HEK293 (cell line): ENCODE data around the gene SCRN3.

ENCODE experiments used
- CTCF ChIA-PET: fragments of 350-600 bp; formaldehyde crosslinking; extraction: SDS; loops from one replicate; lab custom pipeline; 2021; ENCODE audit warnings: antibody characterized with exemption; lab: Yijun Ruan, JAX
- POLR2A ChIA-PET: fragments of 300-600 bp; formaldehyde crosslinking; extraction: SDS; loops from one replicate; lab custom pipeline; 2020; ENCODE audit warnings: antibody characterized with exemption, inconsistent platforms; lab: Yijun Ruan, JAX
- H3K27ac ChIP-seq: fragments of 200-500 bp; sonication (Bioruptor generic); 2 replicates; pipeline ENCODE4 v1.5.1; 2014; ENCODE audit warnings: low read depth, low read length, control low read depth, inconsistent platforms; ENCODE audit errors: extremely low read depth
- H3K36me3 ChIP-seq, 2 experiments: fragments of 200-500 bp in 1 of 2; sonication (Bioruptor generic) in 1 of 2; 1 replicate in 1 of 2; 2 replicates in 1 of 2; pipeline ENCODE4 v1.5.1; 2014 to 2017; ENCODE audit warnings: inconsistent platforms in 2 of 2, low read length in 2 of 2; ENCODE audit not compliant: control insufficient read depth in 2 of 2, insufficient read depth in 1 of 2
- H3K4me1 ChIP-seq: fragments of 200-500 bp; sonication (Bioruptor generic); 2 replicates; pipeline ENCODE4 v1.5.1; 2014; ENCODE audit warnings: mild to moderate bottlenecking, low read length, inconsistent platforms; ENCODE audit not compliant: control insufficient read depth, insufficient read depth
- H3K4me3 ChIP-seq: 2 replicates; pipeline ENCODE4 v1.5.1; 2011; ENCODE audit warnings: low read depth, mild to moderate bottlenecking, control low read depth, low read length, moderate library complexity
- H3K9me3 ChIP-seq: fragments of 200-500 bp; sonication (Bioruptor generic); 2 replicates; pipeline ENCODE4 v1.5.1; 2014; ENCODE audit warnings: low read depth, low read length, inconsistent platforms; ENCODE audit not compliant: control insufficient read depth, insufficient read depth
- HOXA7 ChIP-seq: sonication (generic); formaldehyde crosslinking; IDR thresholded peaks from 2 replicates; pipeline ENCODE4 v1.8.1; 2022; ENCODE audit warnings: missing genetic modification reagents, borderline replicate concordance
- SALL2 ChIP-seq: fragments of 450-650 bp; formaldehyde crosslinking; IDR thresholded peaks from 2 replicates; pipeline ENCODE4 v1.5.0; 2017; ENCODE audit warnings: missing biosample characterization, mild to moderate bottlenecking, missing genetic modification characterization, borderline replicate concordance
- SP3 ChIP-seq: fragments of 450-650 bp; formaldehyde crosslinking; IDR thresholded peaks from 2 replicates; pipeline ENCODE4 v1.5.1; 2016; ENCODE audit warnings: missing biosample characterization, missing genetic modification characterization
- TRIM28 ChIP-seq: IDR thresholded peaks from 2 replicates; pipeline ENCODE4 v1.6.1; 2011; ENCODE audit warnings: low read length, control low read depth, borderline replicate concordance
- ZFP3 ChIP-seq: fragments of 450-650 bp; formaldehyde crosslinking; IDR thresholded peaks from 2 replicates; pipeline ENCODE4 v1.5.1; 2016; ENCODE audit warnings: low read depth, missing biosample characterization, missing genetic modification characterization
- ZNF140 ChIP-seq: fragments of 450-650 bp; formaldehyde crosslinking; IDR thresholded peaks from 2 replicates; pipeline ENCODE4 v1.5.1; 2016; ENCODE audit warnings: missing biosample characterization, missing genetic modification characterization
- ZNF302 ChIP-seq: fragments of 450-650 bp; formaldehyde crosslinking; IDR thresholded peaks from 2 replicates; pipeline ENCODE4 v1.5.1; 2016; ENCODE audit warnings: missing biosample characterization, missing genetic modification characterization, low read depth
- ZNF37A ChIP-seq: fragments of 450-650 bp; IDR thresholded peaks from 2 replicates; pipeline ENCODE4 v1.5.1; 2018; ENCODE audit warnings: missing biosample characterization, missing genetic modification characterization
- ZNF391 ChIP-seq: fragments of 450-650 bp; formaldehyde crosslinking; IDR thresholded peaks from 2 replicates; pipeline ENCODE4 v1.5.1; 2016; ENCODE audit warnings: low read depth, missing biosample characterization, missing genetic modification characterization, borderline replicate concordance
- ZNF394 ChIP-seq: fragments of 450-650 bp; formaldehyde crosslinking; IDR thresholded peaks from 2 replicates; pipeline ENCODE4 v1.5.1; 2016; ENCODE audit warnings: missing biosample characterization, missing genetic modification characterization, mild to moderate bottlenecking, moderate library complexity, borderline replicate concordance
- ZNF544 ChIP-seq: fragments of 450-650 bp; formaldehyde crosslinking; IDR thresholded peaks from 2 replicates; pipeline ENCODE4 v1.5.0; 2017; ENCODE audit warnings: missing biosample characterization, missing genetic modification characterization
- ZSCAN16 ChIP-seq: fragments of 450-650 bp; formaldehyde crosslinking; IDR thresholded peaks from 2 replicates; pipeline ENCODE4 v1.5.1; 2016; ENCODE audit warnings: missing biosample characterization, missing genetic modification characterization
- ZSCAN23 ChIP-seq: fragments of 450-650 bp; formaldehyde crosslinking; IDR thresholded peaks from 2 replicates; pipeline ENCODE4 v1.5.1; 2016; ENCODE audit warnings: missing biosample characterization, missing genetic modification characterization
- TF ChIP-seq, protein P1 (sequence below): IDR thresholded peaks from 2 replicates; pipeline ENCODE4 v1.6.1; 2011; ENCODE audit warnings: mild to moderate bottlenecking, low read depth, low read length, borderline replicate concordance
- TF ChIP-seq, protein P2 (sequence below): fragments of 450-650 bp; formaldehyde crosslinking; optimal IDR thresholded peaks from 2 replicates; pipeline ENCODE3; 2016; ENCODE audit warnings: missing biosample characterization, mild to moderate bottlenecking, missing genetic modification characterization
- TF ChIP-seq, protein P3 (sequence below): fragments of 450-650 bp; formaldehyde crosslinking; IDR thresholded peaks from 2 replicates; pipeline ENCODE4 v1.5.1; 2017; ENCODE audit warnings: missing biosample characterization, missing genetic modification characterization
- TF ChIP-seq, protein P4 (sequence below): fragments of 450-650 bp; formaldehyde crosslinking; IDR thresholded peaks from 2 replicates; pipeline ENCODE4 v1.5.1; 2016; ENCODE audit warnings: missing biosample characterization, missing genetic modification characterization, borderline replicate concordance
- TF ChIP-seq, protein P5 (sequence below): fragments of 450-650 bp; formaldehyde crosslinking; IDR thresholded peaks from 2 replicates; pipeline ENCODE4 v1.5.1; 2016; ENCODE audit warnings: missing biosample characterization, missing genetic modification characterization, low read depth
- TF ChIP-seq, protein P6 (sequence below): fragments of 450-650 bp; formaldehyde crosslinking; IDR thresholded peaks from 2 replicates; pipeline ENCODE4 v1.5.1; 2016; ENCODE audit warnings: missing biosample characterization, missing genetic modification characterization
- TF ChIP-seq, protein P7 (sequence below): fragments of 450-650 bp; formaldehyde crosslinking; IDR thresholded peaks from 2 replicates; pipeline ENCODE4 v1.5.1; 2017; ENCODE audit warnings: missing biosample characterization, missing genetic modification characterization

SCRN3 gene

DNA sequence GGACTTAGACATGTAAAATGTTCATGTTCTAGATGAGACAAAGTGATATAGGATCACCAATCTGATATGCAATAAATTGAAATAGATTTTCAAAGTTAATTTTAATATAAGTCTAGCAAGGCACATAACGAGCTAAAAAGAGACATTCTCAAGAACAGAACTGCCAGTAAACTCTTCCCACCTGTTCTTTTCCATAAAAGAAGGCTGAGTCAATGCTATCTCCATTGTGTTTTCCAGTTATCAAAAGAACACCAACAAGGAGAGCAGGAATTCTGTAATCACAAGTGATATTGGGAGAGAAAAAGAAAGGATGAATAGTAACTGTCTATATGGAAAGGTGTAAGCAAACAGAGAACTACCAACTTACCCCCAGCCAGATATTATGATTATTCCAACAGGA is 65.7 kb downstream of the SCRN3 start:
- no peaks in the 10 kb centered on the region for H3K9me3 ChIP-seq
- TF ChIP-seq, protein P1, sequence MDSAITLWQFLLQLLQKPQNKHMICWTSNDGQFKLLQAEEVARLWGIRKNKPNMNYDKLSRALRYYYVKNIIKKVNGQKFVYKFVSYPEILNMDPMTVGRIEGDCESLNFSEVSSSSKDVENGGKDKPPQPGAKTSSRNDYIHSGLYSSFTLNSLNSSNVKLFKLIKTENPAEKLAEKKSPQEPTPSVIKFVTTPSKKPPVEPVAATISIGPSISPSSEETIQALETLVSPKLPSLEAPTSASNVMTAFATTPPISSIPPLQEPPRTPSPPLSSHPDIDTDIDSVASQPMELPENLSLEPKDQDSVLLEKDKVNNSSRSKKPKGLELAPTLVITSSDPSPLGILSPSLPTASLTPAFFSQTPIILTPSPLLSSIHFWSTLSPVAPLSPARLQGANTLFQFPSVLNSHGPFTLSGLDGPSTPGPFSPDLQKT = no peak
- no peak for TF ChIP-seq ZNF302 (tag by site-specific recombination)
- no peak for TF ChIP-seq TRIM28
- no peak for TF ChIP-seq SP3
- no peak for TF ChIP-seq ZFP3 (tag by site-specific recombination)
- TF ChIP-seq, protein P2, sequence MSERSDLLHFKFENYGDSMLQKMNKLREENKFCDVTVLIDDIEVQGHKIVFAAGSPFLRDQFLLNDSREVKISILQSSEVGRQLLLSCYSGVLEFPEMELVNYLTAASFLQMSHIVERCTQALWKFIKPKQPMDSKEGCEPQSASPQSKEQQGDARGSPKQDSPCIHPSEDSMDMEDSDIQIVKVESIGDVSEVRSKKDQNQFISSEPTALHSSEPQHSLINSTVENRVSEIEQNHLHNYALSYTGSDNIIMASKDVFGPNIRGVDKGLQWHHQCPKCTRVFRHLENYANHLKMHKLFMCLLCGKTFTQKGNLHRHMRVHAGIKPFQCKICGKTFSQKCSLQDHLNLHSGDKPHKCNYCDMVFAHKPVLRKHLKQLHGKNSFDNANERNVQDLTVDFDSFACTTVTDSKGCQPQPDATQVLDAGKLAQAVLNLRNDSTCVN (tag by site-specific recombination) = no peak
- TF ChIP-seq, protein P3, sequence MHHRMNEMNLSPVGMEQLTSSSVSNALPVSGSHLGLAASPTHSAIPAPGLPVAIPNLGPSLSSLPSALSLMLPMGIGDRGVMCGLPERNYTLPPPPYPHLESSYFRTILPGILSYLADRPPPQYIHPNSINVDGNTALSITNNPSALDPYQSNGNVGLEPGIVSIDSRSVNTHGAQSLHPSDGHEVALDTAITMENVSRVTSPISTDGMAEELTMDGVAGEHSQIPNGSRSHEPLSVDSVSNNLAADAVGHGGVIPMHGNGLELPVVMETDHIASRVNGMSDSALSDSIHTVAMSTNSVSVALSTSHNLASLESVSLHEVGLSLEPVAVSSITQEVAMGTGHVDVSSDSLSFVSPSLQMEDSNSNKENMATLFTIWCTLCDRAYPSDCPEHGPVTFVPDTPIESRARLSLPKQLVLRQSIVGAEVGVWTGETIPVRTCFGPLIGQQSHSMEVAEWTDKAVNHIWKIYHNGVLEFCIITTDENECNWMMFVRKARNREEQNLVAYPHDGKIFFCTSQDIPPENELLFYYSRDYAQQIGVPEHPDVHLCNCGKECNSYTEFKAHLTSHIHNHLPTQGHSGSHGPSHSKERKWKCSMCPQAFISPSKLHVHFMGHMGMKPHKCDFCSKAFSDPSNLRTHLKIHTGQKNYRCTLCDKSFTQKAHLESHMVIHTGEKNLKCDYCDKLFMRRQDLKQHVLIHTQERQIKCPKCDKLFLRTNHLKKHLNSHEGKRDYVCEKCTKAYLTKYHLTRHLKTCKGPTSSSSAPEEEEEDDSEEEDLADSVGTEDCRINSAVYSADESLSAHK (tag by site-specific recombination) = no peak
- TF ChIP-seq ZNF394 (tag by site-specific recombination) = no peak
- TF ChIP-seq ZNF37A (tag by site-specific recombination) = no peak
- TF ChIP-seq HOXA7 = no peak
- TF ChIP-seq ZNF140 (tag by site-specific recombination) = no peak
- TF ChIP-seq ZSCAN23 = no peak
- TF ChIP-seq, protein P4, sequence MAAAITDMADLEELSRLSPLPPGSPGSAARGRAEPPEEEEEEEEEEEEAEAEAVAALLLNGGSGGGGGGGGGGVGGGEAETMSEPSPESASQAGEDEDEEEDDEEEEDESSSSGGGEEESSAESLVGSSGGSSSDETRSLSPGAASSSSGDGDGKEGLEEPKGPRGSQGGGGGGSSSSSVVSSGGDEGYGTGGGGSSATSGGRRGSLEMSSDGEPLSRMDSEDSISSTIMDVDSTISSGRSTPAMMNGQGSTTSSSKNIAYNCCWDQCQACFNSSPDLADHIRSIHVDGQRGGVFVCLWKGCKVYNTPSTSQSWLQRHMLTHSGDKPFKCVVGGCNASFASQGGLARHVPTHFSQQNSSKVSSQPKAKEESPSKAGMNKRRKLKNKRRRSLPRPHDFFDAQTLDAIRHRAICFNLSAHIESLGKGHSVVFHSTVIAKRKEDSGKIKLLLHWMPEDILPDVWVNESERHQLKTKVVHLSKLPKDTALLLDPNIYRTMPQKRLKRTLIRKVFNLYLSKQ (tag by site-specific recombination) = no peak
- TF ChIP-seq ZSCAN16 (tag by site-specific recombination) = no peak
- TF ChIP-seq, protein P5, sequence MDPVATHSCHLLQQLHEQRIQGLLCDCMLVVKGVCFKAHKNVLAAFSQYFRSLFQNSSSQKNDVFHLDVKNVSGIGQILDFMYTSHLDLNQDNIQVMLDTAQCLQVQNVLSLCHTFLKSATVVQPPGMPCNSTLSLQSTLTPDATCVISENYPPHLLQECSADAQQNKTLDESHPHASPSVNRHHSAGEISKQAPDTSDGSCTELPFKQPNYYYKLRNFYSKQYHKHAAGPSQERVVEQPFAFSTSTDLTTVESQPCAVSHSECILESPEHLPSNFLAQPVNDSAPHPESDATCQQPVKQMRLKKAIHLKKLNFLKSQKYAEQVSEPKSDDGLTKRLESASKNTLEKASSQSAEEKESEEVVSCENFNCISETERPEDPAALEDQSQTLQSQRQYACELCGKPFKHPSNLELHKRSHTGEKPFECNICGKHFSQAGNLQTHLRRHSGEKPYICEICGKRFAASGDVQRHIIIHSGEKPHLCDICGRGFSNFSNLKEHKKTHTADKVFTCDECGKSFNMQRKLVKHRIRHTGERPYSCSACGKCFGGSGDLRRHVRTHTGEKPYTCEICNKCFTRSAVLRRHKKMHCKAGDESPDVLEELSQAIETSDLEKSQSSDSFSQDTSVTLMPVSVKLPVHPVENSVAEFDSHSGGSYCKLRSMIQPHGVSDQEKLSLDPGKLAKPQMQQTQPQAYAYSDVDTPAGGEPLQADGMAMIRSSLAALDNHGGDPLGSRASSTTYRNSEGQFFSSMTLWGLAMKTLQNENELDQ (tag by site-specific recombination) = no peak
- TF ChIP-seq ZNF391 (tag by site-specific recombination) = no peak
- TF ChIP-seq, all 188 proteins: peak for 0
- Histone ChIP-seq H3K36me3 (no peaks in the 10 kb centered on the region; a peak in 1 of 3 replicates), H3K4me1 (no peaks in the 10 kb centered on the region), H3K27ac (no peak overlapping the region), H3K4me3 (no peak overlapping the region)
- POLR2A ChIA-PET = no interaction called here
- CTCF ChIA-PET = interaction anchor here (0.6 to 5.1 kb wide), 13 partner anchors 9 to 243 kb away, joined by 3 to 73 read pairs (median 6); no protein-coding TSS in a partner anchor

DNA sequence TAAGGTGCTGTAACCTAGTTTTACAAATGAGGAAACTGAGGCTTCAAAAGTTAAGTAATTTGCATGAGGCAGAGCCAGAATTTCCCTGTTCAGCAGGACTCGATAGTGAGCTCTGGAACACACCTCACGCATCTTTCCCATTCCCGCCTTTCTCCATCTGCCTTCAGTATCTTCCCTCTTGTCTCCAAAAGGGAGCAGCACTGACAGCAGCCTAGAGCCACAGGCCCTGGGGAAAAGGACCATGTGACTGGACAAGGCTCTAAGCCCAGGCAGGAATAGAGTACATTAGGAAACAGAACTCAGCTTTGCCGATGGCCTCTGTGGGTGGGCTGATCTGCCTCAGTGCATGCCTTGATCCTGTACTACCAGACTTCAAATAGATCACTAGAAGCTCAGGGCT is 69.8 kb downstream of the SCRN3 start:
- ChIA-PET CTCF (interaction anchor here (0.6 to 1.1 kb wide), 2 partner anchors 49 to 82 kb away, joined by 4 to 6 read pairs; no protein-coding TSS in a partner anchor), POLR2A (no interaction called here)
- no peaks in the 10 kb centered on the region for H3K9me3 ChIP-seq
- H3K36me3 ChIP-seq = no peaks in the 10 kb centered on the region; a peak in 1 of 3 replicates
- no peaks in the 10 kb centered on the region for H3K4me1 ChIP-seq
- no peak overlapping the region for H3K4me3 ChIP-seq
- H3K27ac ChIP-seq = no peak overlapping the region
- no peak for TF ChIP-seq SALL2 (tag by site-specific recombination)
- no peak for TF ChIP-seq ZNF544 (tag by site-specific recombination)
- TF ChIP-seq, protein P6, sequence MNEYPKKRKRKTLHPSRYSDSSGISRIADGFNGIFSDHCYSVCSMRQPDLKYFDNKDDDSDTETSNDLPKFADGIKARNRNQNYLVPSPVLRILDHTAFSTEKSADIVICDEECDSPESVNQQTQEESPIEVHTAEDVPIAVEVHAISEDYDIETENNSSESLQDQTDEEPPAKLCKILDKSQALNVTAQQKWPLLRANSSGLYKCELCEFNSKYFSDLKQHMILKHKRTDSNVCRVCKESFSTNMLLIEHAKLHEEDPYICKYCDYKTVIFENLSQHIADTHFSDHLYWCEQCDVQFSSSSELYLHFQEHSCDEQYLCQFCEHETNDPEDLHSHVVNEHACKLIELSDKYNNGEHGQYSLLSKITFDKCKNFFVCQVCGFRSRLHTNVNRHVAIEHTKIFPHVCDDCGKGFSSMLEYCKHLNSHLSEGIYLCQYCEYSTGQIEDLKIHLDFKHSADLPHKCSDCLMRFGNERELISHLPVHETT (tag by site-specific recombination) = no peak
- TF ChIP-seq, protein P7, sequence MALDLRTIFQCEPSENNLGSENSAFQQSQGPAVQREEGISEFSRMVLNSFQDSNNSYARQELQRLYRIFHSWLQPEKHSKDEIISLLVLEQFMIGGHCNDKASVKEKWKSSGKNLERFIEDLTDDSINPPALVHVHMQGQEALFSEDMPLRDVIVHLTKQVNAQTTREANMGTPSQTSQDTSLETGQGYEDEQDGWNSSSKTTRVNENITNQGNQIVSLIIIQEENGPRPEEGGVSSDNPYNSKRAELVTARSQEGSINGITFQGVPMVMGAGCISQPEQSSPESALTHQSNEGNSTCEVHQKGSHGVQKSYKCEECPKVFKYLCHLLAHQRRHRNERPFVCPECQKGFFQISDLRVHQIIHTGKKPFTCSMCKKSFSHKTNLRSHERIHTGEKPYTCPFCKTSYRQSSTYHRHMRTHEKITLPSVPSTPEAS (tag by site-specific recombination) = no peak
